ENCODE results near the gene NUDT16L1. TPM values are rescaled to one million over a fixed set of nuclear protein-coding genes. Genes with fewer than 3 reads are reported as not detected.
A peak's percentile ranks its signal among the peaks of the same experiment; 100 is the strongest.

NUDT16L1 gene
- total and polyA plus RNA-seq, 2 of the 13 experiments (the other 11 are each of a cell fraction or from before 2014, with no cell fraction given): 28.0 to 40.5 TPM

- CTCF ChIA-PET (ENCODE audit: low intra/inter-chr PET ratio, low total read pairs): no interaction called here
- in situ Hi-C loops (cut with HindIII; ENCODE audit: extremely low pct_ligation_motif_present, low pct_unique_long_range_greater_than_20kb): no loop called here
- no TSS peak for BruUV-seq (replicated peaks)
- no peak overlapping the region for H2AFZ ChIP-seq (ENCODE audit: low read length)
- no peaks in the 10 kb centered on the region for H4K20me1 ChIP-seq (ENCODE audit: insufficient read depth, low read length)
- ATAC-seq: no peak
- H3K79me2 ChIP-seq (ENCODE audit: insufficient read depth, low read length): peaks cover 6% of the 10 kb centered on the region
- FAIRE-seq: no peak
- no peak overlapping the region for H3K27ac ChIP-seq (ENCODE audit: extremely low read length, insufficient read depth, low read length)
- H3K9me3 ChIP-seq (ENCODE audit: low read length): no peaks in the 10 kb centered on the region
- H3K4me2 ChIP-seq (ENCODE audit: low read depth, low read length): no peak overlapping the region
- no peak overlapping the region for H3K4me3 ChIP-seq (replicated peaks in 1 of 3; ENCODE audit: insufficient read depth in 1 of 3, low read depth in 2 of 3, low read length in 3 of 3)
- POLR2A ChIA-PET: no interaction called here
- intact Hi-C loops (cut with micrococcal nuclease; ENCODE audit: unreplicated experiment): no loop called here
- H3K36me3 ChIP-seq (replicated peaks in 1 of 2; ENCODE audit: control insufficient read depth in 1 of 2, insufficient read depth in 2 of 2, low read length in 2 of 2): peaks cover 17 to 48% of the 10 kb centered on the region in 2 experiments
- H3K4me1 ChIP-seq (ENCODE audit: insufficient read depth, low read length): peaks cover 49% of the 10 kb centered on the region
- no peak for DNase-seq (ENCODE audit: low spot score)
- TF ChIP-seq ZNF121 (CRISPR knock-in tag; IDR thresholded peaks at IDR 0.05) (no peak), ZNF556 (CRISPR knock-in tag; IDR thresholded peaks at IDR 0.05; ENCODE audit: borderline replicate concordance) (no peak)
- WGBS (ENCODE audit: low lambda C conversion rate): 97% methylated on average over 15 of the region's 20 CpGs
- H3K27me3 ChIP-seq (ENCODE audit: control insufficient read depth in 1 of 2, insufficient read depth in 2 of 2, low read length in 2 of 2): no peaks in the 10 kb centered on the region; a peak in 1 of 5 replicates
- no peak overlapping the region for H3K9ac ChIP-seq (ENCODE audit: insufficient read depth, low read depth, low read length)
These were observed 26.0 kb upstream of the NUDT16L1 start for GRCh38 chr16:4667203-4667963.

DNA sequence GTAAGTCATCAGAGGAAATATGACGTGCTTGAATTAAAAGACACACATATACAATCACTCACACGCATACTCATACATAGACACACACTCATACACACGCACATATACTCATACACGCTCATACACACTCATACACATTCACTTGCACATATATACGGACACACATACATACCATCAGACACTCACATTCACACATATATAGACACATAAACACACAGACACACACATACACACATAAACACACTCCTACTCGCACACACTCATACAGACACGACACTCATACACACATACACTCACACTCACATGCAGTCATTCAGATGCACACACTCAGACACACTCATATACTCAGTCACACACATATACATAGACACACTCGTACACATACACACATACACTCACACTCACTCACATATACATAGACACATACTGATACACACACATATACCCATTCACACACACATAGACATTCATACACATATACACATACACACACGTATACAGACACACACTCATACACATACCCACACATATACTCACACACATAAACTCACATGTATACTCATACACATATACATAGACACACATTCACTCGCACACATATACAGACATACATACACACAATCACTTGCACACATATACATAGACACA lies 24.9 kb upstream of the NUDT16L1 start:
- Histone ChIP-seq H3K27ac (ENCODE audit: extremely low read length, insufficient read depth, low read length) (no peak overlapping the region), H2AFZ (ENCODE audit: low read length) (no peak overlapping the region), H3K4me3 (replicated peaks in 1 of 3; ENCODE audit: insufficient read depth in 1 of 3, low read depth in 2 of 3, low read length in 3 of 3) (no peak overlapping the region), H3K27me3 (ENCODE audit: control insufficient read depth in 1 of 2, insufficient read depth in 2 of 2, low read length in 2 of 2) (no peaks in the 10 kb centered on the region; a peak in 1 of 5 replicates), H3K36me3 (replicated peaks in 1 of 2; ENCODE audit: control insufficient read depth in 1 of 2, insufficient read depth in 2 of 2, low read length in 2 of 2) (peaks cover 23 to 53% of the 10 kb centered on the region in 2 experiments), H3K9ac (ENCODE audit: insufficient read depth, low read depth, low read length) (no peak overlapping the region), H3K4me1 (ENCODE audit: insufficient read depth, low read length) (peaks cover 38% of the 10 kb centered on the region), H3K4me2 (ENCODE audit: low read depth, low read length) (no peak overlapping the region), H3K9me3 (ENCODE audit: low read length) (no peaks in the 10 kb centered on the region), H3K79me2 (ENCODE audit: insufficient read depth, low read length) (peaks cover 6% of the 10 kb centered on the region), H4K20me1 (ENCODE audit: insufficient read depth, low read length) (no peaks in the 10 kb centered on the region)
- 99% methylated on average over 10 of the region's 10 CpGs for WGBS (ENCODE audit: low lambda C conversion rate)
- BruUV-seq (replicated peaks): TSS peak; percentile 32
- intact Hi-C loops (cut with micrococcal nuclease; ENCODE audit: unreplicated experiment) (no loop called here), in situ Hi-C loops (cut with HindIII; ENCODE audit: extremely low pct_ligation_motif_present, low pct_unique_long_range_greater_than_20kb) (no loop called here)
- CTCF ChIA-PET (ENCODE audit: low intra/inter-chr PET ratio, low total read pairs): no interaction called here
- TF ChIP-seq ZNF772 (CRISPR knock-in tag; IDR thresholded peaks at IDR 0.05) (no peak), ZNF224 (CRISPR knock-in tag; IDR thresholded peaks at IDR 0.05) (no peak), NFE2L1 (CRISPR knock-in tag; IDR thresholded peaks at IDR 0.05; ENCODE audit: borderline replicate concordance) (no peak), GFI1 (CRISPR knock-in tag; IDR thresholded peaks at IDR 0.05; ENCODE audit: borderline replicate concordance) (no peak), STAG1 (CRISPR knock-in tag; IDR thresholded peaks at IDR 0.05) (no peak), NFRKB (IDR thresholded peaks at IDR 0.05) (0 out of 2 replicates have a peak, but pooled peaks have one; percentile 27), MTA3 (CRISPR knock-in tag; IDR thresholded peaks at IDR 0.05) (no peak), SRSF9 (IDR thresholded peaks at IDR 0.05; ENCODE audit: borderline replicate concordance, insufficient read depth, low read depth, low read length, poor library complexity, severe bottlenecking) (no peak), ZFP36 (IDR thresholded peaks at IDR 0.05; ENCODE audit: borderline replicate concordance, low read depth, low read length, partially characterized antibody) (no peak), SALL1 (CRISPR knock-in tag; IDR thresholded peaks at IDR 0.05) (no peak), ZNF207 (IDR thresholded peaks at IDR 0.05; ENCODE audit: borderline replicate concordance) (peak; percentile 88; the same call in 1 of the 2 replicates), ESRRA (CRISPR knock-in tag; IDR thresholded peaks at IDR 0.05; ENCODE audit: low read depth) (no peak), FLYWCH1 (CRISPR knock-in tag; IDR thresholded peaks at IDR 0.05) (no peak), NBN (conservative IDR thresholded peaks at IDR 0.05) (peak; percentile 27; the same call in 1 of the 2 replicates)
- ATAC-seq: no peak
- no peak for DNase-seq (ENCODE audit: low spot score)
- POLR2A ChIA-PET: no interaction called here
- no peak for FAIRE-seq

Data from HepG2 (cell line).